Kidney capillary endothelial cell (primary cell): Measurements from ENCODE around the gene MAPK14.

Experiments
- DNase-seq: peaks from one replicate; pipeline ENCODE4 v3.0.0-alpha.2; 2018; ENCODE audit warnings: low spot score

MAPK14 gene

DNA sequence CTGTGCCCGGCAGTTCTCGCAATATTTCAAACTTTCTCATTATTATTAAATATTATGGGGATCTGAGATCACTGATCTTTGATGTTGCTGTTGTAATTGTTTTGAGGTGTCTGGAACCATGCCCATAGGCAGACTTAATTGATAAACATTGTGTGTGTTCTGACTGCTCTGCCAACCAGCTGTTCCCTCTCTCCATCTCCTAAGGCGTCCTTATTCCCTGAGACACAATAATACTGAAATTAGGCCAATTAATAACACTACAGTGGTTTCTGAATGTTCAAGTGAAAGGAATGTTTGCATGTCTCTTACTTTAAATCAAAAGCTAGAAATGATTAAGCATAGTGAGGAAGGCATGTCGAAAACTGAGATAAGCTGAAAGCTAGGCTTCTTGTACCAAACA is 7.6 kb downstream of the MAPK14 start:
- no peak for DNase-seq

DNA sequence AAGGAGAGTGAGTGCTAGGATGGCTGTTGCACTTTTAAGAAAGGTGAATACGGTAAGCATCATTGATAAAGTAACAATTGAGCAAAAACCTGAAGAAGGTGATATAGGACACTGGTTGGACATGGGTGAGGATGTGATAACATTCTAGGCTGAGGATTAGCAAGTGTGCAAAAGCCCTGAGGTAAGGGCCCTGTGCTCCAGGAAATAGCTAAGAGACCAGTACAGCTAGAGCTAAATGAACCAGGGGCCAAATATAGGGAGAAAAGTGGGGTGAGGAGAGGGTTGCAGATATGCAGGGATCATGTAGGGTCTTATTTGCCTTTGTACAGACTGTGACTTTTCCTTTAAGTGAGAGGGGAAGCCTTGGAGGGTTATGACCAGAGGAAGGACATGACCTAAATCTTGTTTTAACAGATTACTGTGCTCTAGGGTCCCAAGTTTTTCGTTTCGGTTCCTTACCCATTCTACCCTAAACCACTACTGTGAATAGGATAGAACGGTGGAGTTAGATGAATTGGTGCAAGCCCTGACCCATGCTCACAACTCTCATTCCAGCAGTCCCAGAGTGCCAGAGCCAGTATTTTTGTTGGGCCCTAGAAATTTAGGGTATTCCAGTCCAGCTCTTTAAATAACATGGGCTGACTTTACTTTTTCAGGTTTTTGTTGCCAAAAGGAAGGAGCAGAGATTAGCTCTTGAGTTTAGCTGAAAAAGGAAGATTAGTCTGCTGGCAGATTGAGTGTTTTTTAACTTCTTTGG is 10.7 kb downstream of the MAPK14 start:
- no peak for DNase-seq

DNA sequence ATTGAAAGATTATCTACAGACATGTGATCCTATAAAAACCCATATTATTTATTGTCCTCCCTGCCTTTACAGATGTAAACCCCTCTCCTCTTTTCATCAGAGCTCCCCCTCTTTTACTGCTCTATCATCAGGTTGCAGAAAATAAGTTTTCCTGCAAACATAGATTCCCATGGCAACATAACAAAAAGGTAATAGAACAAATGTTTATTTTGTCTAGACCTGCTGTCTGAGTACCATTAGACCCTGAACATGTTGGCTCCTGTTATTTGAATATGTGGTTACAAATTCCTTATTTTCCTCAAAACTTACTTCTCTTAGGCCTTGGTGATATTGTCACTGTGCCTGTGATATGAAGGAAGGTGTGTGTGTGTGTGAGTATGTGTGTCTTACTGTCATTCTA is 11.5 kb downstream of the MAPK14 start:
- no peak for DNase-seq

DNA sequence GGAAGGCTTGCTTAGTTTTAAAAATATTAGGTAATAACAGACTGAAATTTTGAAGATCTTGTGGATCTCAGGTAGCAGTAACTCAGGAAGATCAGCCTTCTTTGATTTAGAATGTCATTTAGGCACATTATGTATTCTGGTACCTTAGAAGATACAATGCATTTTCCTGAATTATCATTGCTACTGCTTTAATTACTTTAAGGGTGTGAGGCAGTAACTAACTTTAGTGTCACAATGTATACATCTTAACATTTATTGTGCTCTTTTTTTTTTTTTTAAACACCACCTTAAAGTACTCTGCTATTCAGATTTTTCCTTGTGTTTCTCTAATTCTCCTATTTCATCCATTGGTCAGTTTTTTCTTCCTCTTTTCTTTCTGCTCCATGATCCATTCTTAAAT is 13.3 kb downstream of the MAPK14 start:
- DNase-seq, result no peak

DNA sequence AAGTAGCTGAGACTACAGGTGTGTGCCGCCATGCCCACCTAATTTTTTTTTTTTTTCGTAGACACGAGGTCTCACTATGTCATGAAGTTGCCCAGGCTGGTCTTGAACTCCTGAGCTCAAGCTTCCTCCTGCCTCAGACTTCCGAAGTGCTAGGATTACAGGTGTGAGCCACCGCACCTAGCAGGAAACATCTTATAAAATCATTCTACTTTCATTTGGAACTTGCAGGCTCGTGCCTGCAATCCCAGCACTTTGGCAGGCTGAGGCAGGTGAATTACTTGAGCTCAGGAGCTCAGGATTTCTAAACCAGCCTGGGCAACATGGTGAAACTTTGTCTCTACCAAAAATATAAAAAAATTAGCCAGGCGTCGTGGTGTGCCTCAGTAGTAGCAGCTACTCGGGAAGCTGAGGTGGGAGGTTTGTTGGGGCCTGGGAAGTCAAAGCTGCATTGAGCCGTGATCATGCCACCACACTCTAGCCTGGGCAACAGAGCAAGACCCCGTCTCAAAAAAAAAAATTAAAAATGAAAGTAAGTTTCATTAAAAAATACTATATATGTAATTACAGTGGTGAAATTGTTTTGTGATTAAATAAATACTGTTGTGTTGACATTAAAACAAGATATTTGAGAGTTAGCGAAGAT is 15.1 kb downstream of the MAPK14 start:
- DNase-seq, result no peak

DNA sequence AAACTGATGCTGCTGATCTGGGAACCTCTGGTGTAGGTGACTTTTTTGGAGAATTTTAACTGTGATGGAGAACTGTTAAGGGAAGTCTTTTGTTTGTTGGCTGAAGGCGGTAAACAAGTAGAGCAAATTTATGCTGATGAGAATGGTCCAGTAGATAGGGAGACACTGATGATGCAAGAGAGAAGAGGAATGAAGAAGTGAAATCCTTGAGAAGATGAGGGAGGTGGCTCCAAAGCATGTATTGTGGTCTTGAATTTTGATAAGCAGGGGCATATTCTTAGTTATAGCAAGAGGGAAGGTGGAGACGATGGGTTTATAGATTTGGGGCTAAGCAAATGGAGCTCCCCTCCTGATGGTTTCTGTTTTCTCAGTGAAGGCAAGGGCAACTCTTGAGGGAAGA is 22.0 kb downstream of the MAPK14 start:
- DNase-seq, result no peak

DNA sequence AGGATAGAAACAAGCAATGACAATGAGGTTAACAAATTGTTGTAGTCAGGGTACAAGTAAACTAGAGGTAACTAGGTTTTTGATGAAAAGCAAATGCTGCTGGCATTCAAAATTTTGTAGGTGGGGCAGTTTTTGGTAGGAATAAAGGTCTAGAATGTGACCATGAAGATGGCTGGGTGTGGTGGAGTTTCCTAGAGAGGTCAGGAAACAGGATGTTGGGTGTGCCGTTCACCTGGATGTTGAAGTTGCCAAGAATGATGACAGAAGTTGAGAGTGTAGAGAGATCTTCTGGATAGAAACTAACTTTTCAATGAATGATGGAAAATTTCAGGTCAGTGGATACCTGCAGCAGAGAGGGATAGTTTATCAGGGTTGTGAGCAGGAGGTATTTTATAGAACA is 22.7 kb downstream of the MAPK14 start:
- no peak for DNase-seq

DNA sequence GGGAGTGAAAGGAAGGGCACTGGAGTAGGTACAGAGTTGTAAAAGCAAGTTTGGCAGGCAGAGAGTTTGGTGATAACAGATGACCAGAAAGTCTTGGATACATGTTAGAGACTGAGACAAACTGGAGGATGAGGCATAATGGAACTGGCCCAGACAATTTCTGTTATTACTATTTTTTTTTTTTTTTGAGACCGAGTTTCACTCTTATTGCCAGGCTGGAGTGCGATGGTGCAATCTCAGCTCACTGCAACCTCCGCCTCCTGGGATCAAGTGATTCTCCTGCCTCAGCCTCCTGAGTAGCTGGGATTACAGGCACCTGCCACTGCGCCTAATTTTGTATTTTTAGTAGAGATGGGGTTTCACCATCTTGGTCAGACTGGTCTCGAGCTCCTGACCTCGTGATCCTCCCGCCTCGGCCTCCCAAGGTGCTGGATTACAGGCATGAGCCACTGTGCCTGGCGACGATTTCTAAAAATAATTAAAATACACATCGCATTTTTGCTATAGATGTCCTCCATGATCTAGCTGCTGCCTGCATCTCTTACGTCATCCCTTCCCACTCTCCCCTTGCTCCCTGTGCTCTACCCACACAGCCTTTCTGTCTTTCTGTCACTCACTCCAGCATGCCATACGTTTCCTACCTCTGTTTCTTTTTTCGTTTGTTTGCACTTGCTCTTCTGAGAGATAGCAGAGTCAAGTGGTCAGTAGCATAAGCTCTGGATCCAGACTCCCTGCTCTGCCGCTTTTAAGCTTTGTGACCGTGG is 23.5 kb downstream of the MAPK14 start:
- DNase-seq, result no peak

DNA sequence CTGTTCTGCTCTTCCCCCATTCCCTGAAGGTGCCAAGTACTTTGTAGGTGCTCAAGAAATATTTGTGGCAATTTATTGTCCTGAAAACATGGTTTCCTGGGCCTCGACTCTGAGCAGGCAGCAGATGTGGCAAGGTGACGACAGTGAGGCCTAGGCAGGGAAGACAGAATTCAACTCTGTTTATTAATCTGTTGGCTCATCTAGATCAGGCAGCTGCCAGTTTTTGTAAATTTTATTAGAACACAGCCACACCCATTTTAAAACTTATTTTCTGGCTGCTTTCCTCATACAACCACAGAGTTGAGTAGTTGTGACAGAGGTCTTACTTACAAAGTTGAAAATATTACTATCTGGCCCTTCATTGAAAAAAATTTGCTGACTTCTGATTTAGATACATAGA is 24.5 kb downstream of the MAPK14 start:
- DNase-seq, result no peak

DNA sequence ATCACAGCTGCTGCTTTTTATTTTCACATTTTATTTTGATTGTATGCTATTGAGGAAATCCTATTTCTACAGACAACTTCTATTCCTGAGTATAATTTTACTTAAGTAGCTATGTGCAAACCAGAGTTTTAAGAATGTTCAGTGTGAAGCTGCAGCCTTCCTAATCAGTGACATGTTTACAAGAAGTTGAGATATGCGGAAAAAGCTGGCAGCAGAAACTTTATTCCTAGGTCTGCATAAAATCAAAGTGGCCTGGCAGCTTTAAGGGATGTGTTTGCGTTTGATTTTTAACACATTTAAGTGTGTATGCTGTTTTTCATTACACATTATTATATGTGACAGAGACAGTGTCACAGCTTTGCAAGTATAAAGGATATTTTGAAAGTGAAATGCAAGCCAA is 26.3 kb downstream of the MAPK14 start:
- no peak for DNase-seq

DNA sequence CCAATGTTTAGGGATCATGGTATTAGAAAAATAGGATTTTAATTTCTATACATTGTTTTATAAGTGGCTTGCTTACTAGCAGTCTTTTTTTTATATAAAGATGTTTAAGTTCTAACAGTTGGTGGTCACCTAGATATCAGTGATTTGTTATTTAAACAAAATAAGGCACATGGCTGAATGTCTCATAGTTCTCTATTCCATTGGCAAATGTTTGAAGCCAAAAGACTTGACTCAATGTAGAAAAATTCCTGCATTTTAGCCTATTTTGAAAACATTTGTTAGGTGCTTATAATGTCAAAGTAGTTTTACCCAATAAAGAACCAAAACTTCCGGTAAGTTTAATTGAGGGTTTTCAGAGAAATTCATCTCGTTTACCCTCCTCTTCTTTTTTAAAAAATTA is 26.8 kb downstream of the MAPK14 start:
- DNase-seq, result no peak

DNA sequence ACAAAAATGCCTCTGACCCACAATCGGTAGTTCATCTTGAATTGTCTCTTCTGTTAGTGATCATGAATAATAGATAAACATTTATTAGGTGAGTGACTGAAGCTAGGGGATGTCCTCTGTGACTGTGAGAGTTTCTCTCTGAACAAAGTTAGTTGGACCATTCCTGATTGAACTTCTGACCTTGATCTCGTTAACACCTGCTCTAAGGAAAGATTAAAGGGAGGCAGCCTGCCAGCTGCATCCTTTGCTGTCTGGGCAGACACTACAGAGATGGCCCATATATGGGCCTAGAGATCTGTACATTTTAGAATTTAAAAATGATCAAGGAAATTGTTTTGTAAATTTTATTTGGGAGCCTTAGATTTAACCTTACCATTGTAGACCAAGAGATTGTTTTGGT is 27.3 kb downstream of the MAPK14 start:
- DNase-seq, result no peak

DNA sequence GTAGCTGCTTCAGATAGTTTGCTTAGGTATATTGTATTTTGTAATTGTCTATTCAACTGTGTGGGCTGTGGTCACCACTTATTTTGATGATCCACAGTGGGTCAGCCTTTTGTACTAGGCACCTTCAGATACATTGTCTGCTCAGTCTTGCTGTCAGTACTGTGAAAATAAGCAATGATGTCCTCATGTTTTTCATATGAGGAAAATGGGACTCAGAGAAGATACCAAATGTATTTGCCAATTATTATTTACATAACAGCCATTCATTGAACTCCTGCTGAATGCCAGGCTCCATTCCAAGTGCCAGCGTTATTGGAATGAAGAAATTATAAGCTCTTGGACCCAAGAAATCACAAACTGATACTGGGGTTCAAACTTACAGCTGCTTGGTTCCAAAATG is 28.6 kb downstream of the MAPK14 start:
- DNase-seq, result no peak

DNA sequence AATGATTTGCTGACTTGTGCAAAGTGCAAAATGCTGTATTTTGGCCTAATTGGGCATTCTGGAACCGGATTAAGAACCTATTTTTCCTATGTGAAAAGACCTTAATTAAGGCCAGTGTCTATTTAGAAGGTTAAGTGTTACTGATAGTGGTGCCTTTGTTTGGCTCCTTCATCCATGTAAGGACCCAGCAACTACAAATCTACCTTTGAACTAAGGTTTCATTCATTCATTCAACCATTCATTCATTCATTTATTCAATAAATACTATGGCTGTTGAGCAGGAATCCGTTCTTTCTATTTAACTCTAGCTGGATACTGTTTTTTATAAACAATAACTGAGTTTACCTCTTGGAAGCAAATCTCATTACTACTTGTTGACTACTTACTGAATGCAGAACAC is 33.6 kb downstream of the MAPK14 start:
- no peak for DNase-seq

DNA sequence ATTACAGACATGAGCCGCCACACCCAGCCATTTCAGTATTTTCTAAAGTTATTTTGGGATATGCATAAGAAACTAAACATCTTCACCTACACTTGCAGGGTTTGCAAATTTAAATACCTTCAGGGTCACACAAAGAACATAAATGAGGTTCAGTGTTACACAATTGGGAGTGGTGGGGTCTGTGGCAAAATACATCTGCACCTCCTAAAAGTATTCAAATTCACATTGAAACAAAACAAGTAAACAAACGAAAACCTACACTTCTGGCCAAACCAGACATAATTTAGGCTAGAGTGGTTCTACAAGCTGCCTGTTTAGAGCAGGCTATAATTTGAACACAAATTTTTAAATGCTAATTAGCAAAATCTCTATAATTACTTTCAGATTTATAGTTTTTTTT is 34.6 kb downstream of the MAPK14 start:
- DNase-seq, result no peak

DNA sequence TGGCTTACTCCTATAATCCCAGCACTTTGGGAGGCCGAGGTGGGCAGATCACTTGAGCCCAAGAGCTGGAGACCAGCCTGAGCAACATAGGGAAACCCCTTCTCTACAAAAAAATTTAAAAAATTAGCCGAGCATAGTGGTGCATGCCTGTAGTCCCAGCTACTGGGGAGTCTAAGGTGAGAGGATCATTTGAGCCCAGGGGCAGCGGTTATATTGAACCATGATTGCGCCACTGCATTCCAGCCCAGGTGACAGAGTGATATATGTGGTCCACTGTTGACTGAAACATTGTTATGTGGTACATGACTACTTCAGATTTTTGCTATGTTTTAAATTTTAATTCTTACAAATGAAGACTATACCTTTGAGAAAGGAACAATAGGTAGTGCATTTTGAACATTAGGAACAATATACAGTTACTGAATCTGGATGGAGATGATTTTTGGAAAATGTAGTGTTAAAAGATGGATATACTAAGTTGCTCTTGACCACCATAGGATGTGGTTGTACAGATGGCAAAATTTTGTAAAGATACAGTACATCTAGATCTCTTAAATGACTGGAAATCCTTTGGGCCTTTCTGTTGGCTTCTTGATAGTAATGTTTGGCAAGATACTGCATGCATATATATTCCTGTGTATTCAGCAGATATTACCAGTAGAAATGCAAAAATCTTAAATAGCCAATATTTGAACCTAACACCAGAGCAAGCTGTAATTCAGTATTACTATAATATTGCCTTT is 35.9 kb downstream of the MAPK14 start:
- DNase-seq, result no peak

DNA sequence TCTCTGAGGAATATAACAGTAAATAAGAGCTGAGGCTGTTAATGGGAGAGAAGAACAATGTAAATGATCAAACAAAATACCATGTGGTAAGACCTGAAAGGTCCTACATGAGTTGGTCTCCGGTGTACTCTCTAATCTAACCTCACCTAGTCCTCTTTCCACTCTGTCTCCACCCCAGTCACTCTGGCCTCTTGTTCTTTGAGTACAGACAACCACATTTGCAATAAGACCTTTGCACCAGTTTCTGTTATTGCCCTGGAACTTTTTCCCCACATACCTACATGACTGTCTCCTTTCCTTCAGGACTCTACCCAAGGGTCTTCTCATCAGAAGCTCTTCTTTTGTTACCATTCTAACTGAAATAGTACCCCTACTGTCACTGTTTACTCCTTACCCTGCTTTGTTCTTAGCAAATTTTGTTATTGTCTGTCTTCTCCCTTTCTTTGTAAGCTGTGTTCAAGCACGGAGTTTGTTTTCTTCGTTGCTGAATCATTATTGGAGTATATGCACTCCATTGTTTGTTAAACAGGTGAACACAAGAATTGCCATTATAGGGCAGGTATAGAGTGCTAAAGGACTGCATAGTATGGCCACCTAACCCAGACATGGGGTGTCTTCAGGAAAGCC is 37.3 kb downstream of the MAPK14 start:
- DNase-seq, result no peak

DNA sequence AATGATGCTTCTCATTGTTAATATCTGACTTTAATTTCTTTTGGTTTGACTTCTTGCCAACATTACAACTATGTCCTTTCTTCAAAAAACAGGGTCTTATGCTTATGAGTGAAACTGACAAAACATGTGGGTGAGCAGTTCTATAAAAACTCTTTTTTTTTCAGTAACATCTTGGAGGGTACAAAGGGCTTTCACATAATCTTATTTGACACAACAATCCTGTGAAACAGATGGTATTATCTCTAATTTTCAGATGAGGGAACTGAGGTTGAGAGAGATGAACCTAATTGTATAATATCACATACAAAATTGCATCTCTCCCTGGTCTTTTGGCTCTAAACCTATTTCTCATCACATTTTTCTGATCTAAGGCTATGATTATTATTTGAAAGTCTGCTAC is 38.3 kb downstream of the MAPK14 start:
- no peak for DNase-seq

DNA sequence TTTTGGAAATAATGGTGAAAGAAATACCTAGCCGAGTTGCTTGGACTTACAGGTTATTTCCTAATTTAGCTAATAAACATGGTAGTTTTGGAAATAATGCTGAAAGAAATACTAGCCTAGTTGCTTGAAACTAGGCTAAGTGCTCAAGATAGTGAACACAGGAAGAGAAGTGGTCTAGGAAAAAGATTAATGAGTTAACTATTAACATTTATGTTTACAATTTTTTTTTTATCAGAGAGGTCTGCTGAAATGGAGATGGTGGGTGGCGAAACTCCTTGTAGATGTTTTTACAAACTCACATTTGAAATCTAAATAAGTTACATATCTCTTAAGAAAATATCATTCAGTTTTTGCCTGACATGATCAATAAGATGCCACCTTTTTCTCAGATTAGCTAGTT is 39.2 kb downstream of the MAPK14 start:
- no peak for DNase-seq

DNA sequence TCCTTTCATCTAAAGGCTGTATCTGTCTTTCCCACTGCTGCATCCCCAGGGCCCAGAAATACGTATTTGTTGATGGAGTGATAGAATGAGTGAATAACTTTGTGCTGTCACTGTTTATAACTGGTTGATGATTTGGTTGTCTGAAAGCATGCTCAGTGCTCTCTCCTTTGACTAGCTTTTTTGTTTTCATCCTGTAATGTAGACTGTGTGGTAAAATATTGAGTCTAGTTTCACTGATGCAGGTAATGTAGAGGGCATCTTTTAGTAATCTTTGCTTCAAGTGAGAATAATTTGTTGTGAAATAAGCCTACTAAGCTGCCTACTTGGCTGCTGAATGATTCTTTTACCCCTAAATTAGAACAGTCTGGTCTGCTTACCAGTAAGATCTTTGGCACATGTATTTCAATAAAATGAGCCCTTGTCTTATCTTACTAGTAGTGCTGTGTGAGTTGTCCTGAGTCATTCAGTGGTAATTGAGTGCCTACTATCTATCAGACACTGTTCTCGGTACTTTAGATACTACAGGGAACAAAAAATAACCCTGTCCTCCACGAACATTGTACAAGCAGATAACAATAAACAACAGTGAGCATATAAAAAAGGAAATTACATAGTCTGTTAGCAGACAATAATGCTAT is 39.9 kb downstream of the MAPK14 start:
- no peak for DNase-seq

DNA sequence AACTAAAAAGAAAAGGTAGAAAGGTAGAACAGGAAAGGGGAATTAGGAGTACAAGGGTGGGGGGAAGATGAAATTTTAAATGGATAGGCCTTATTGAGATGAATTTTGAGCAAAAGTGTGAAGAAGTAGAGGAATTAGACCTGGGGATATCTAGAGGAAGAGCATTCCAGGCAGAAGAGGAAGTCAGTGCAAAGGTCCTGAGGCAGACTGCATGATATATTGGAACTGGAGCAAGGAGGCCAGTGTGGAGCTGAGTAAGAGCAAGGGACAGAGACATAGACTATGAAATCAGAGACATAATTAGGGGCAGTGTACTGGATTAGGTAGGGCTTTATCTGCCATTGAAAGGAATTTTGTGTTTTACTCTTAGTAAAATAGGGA is 40.4 kb downstream of the MAPK14 start:
- DNase-seq, result no peak

DNA sequence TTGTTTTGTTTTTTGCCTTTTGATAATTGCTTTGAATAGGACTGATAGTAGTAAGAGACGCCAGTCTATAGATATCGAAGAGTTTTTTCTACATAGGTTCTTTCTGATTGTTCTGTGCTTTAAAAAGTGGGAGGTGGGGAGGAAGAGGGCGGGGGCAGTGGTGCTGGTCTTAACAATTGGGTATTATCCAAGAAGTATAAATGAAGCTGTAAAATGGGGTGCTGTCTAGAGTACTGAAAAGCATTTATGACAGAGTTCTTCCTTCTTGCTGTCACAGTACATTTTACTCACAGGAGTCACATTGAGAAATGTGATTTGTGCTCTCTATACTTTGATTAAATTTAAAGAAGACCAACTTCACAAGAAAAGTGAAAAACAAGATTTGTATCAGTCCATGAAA is 41.0 kb downstream of the MAPK14 start:
- no peak for DNase-seq
